Measurements from ENCODE around the gene SMIM1.

DNA sequence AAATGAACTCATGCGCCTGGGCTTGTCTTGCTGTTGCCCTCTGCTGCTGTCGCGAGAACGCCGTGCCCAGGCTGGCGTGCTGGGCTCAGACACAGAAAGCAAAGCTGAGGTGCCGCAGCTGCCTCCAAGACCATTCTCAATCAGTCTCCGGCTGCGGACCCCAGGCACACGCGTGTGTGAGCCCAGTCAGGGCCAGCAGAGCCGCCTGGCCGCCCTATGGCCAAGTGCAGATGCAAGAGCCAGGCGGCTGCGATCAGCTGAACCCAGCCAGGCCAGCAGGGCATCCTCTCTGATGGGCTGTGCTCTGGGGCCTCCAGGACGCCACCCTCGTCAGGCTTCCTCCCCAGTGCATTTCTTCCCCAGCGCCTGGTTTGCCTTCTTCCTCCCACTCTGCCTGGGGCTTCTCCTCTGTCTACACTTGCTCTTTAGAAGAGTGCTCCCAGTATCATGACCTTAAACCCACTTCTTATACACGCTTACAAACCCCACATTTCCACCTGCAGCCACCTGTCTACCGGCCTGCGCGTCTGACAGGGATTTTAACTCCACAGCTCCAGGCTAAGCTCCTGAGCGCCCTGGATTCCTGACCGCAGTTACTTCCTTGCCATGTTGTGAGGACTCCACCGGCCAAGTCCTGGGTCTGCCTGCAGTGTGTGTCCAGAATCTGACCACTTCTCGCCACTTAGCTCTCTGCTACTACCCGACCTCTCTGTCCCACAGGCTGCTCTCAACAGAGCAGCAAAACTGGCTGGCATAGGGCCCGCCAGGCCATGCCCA lies 45.5 kb downstream of the SMIM1 start:
- TF ChIP-seq CREB1 (CRISPR knock-in tag; IDR thresholded peaks at IDR 0.05; ENCODE audit: low read depth): no peak
- no peak for TF ChIP-seq EZH2 (IDR thresholded peaks at IDR 0.05; ENCODE audit: low read depth, unreplicated experiment)
- TF ChIP-seq, protein P1, sequence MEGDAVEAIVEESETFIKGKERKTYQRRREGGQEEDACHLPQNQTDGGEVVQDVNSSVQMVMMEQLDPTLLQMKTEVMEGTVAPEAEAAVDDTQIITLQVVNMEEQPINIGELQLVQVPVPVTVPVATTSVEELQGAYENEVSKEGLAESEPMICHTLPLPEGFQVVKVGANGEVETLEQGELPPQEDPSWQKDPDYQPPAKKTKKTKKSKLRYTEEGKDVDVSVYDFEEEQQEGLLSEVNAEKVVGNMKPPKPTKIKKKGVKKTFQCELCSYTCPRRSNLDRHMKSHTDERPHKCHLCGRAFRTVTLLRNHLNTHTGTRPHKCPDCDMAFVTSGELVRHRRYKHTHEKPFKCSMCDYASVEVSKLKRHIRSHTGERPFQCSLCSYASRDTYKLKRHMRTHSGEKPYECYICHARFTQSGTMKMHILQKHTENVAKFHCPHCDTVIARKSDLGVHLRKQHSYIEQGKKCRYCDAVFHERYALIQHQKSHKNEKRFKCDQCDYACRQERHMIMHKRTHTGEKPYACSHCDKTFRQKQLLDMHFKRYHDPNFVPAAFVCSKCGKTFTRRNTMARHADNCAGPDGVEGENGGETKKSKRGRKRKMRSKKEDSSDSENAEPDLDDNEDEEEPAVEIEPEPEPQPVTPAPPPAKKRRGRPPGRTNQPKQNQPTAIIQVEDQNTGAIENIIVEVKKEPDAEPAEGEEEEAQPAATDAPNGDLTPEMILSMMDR (conservative IDR thresholded peaks at IDR 0.05; ENCODE audit: low read depth in 2 of 2): no peak
- TF ChIP-seq, protein P2, sequence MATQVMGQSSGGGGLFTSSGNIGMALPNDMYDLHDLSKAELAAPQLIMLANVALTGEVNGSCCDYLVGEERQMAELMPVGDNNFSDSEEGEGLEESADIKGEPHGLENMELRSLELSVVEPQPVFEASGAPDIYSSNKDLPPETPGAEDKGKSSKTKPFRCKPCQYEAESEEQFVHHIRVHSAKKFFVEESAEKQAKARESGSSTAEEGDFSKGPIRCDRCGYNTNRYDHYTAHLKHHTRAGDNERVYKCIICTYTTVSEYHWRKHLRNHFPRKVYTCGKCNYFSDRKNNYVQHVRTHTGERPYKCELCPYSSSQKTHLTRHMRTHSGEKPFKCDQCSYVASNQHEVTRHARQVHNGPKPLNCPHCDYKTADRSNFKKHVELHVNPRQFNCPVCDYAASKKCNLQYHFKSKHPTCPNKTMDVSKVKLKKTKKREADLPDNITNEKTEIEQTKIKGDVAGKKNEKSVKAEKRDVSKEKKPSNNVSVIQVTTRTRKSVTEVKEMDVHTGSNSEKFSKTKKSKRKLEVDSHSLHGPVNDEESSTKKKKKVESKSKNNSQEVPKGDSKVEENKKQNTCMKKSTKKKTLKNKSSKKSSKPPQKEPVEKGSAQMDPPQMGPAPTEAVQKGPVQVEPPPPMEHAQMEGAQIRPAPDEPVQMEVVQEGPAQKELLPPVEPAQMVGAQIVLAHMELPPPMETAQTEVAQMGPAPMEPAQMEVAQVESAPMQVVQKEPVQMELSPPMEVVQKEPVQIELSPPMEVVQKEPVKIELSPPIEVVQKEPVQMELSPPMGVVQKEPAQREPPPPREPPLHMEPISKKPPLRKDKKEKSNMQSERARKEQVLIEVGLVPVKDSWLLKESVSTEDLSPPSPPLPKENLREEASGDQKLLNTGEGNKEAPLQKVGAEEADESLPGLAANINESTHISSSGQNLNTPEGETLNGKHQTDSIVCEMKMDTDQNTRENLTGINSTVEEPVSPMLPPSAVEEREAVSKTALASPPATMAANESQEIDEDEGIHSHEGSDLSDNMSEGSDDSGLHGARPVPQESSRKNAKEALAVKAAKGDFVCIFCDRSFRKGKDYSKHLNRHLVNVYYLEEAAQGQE (IDR thresholded peaks at IDR 0.05; ENCODE audit: unreplicated experiment): no peak
- no peak for TF ChIP-seq POLR2AphosphoS5 (IDR thresholded peaks at IDR 0.05; ENCODE audit: low read depth)
- no peak for TF ChIP-seq EZH2phosphoT487 (IDR thresholded peaks at IDR 0.05; ENCODE audit: unreplicated experiment)
- TF ChIP-seq JUNB (IDR thresholded peaks at IDR 0.05; ENCODE audit: unreplicated experiment): no peak

All from GM23338 (cell line).